ENCODE measurements around the gene SYT17.

DNA sequence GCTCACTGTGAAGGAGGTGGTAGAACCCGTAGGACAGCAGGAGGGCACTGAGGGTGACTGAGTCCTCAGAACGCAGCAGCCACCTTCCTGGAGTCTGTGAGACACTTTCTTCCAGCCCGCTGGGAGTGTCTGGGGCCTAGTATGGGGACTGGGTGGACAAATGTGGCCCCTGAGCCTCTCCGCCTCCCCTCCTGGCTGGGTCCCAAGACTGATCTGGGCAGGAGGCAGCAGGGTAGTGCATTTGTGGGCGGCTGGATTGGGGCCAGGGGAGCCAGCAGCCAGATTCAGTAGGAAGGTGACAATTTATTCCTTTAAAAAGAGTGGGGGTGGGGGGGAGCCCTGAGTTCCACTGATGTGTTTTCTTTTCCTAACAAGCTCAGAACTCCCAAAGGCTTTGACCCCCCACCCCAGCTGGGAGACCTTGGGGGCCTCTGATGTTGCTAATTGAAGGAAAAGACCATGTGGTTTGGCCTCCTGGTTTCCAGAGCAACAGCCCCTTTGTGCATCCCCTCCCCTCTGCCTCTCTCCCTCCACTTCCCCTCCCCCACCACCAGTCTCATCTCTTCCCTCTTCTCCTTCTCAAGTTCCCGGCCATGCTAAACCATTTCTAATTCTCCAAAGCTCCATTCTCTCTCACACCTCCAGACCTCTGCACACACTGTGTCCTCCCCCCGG is 121.9 kb downstream of the SYT17 start:
- TF ChIP-seq, protein P1, sequence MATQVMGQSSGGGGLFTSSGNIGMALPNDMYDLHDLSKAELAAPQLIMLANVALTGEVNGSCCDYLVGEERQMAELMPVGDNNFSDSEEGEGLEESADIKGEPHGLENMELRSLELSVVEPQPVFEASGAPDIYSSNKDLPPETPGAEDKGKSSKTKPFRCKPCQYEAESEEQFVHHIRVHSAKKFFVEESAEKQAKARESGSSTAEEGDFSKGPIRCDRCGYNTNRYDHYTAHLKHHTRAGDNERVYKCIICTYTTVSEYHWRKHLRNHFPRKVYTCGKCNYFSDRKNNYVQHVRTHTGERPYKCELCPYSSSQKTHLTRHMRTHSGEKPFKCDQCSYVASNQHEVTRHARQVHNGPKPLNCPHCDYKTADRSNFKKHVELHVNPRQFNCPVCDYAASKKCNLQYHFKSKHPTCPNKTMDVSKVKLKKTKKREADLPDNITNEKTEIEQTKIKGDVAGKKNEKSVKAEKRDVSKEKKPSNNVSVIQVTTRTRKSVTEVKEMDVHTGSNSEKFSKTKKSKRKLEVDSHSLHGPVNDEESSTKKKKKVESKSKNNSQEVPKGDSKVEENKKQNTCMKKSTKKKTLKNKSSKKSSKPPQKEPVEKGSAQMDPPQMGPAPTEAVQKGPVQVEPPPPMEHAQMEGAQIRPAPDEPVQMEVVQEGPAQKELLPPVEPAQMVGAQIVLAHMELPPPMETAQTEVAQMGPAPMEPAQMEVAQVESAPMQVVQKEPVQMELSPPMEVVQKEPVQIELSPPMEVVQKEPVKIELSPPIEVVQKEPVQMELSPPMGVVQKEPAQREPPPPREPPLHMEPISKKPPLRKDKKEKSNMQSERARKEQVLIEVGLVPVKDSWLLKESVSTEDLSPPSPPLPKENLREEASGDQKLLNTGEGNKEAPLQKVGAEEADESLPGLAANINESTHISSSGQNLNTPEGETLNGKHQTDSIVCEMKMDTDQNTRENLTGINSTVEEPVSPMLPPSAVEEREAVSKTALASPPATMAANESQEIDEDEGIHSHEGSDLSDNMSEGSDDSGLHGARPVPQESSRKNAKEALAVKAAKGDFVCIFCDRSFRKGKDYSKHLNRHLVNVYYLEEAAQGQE (tag by site-specific recombination; IDR thresholded peaks at IDR 0.05), result no peak
- no peak for TF ChIP-seq ZNF114 (tag by site-specific recombination; IDR thresholded peaks at IDR 0.05)
- TF ChIP-seq ZNF335 (tag by site-specific recombination; conservative IDR thresholded peaks at IDR 0.05), result no peak
- TF ChIP-seq, protein P2, sequence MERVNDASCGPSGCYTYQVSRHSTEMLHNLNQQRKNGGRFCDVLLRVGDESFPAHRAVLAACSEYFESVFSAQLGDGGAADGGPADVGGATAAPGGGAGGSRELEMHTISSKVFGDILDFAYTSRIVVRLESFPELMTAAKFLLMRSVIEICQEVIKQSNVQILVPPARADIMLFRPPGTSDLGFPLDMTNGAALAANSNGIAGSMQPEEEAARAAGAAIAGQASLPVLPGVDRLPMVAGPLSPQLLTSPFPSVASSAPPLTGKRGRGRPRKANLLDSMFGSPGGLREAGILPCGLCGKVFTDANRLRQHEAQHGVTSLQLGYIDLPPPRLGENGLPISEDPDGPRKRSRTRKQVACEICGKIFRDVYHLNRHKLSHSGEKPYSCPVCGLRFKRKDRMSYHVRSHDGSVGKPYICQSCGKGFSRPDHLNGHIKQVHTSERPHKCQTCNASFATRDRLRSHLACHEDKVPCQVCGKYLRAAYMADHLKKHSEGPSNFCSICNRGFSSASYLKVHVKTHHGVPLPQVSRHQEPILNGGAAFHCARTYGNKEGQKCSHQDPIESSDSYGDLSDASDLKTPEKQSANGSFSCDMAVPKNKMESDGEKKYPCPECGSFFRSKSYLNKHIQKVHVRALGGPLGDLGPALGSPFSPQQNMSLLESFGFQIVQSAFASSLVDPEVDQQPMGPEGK (tag by site-specific recombination; IDR thresholded peaks at IDR 0.05), result no peak
- TF ChIP-seq, protein P3, sequence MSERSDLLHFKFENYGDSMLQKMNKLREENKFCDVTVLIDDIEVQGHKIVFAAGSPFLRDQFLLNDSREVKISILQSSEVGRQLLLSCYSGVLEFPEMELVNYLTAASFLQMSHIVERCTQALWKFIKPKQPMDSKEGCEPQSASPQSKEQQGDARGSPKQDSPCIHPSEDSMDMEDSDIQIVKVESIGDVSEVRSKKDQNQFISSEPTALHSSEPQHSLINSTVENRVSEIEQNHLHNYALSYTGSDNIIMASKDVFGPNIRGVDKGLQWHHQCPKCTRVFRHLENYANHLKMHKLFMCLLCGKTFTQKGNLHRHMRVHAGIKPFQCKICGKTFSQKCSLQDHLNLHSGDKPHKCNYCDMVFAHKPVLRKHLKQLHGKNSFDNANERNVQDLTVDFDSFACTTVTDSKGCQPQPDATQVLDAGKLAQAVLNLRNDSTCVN (tag by site-specific recombination; optimal IDR thresholded peaks at IDR 0.05), result no peak
- no peak for TF ChIP-seq ZNF654 (tag by site-specific recombination; IDR thresholded peaks at IDR 0.05; ENCODE audit: low read depth)
